Ishikawa (cell line): ENCODE data around the gene PIK3C2B.

ENCODE experiments used
- CEBPB ChIP-seq: IDR thresholded peaks from 2 replicates; pipeline ENCODE4 v1.6.1; 2012
- CREB1 ChIP-seq: IDR thresholded peaks from 2 replicates; pipeline ENCODE4 v1.6.1; 2012; ENCODE audit warnings: low read depth
- EGR1 ChIP-seq: IDR thresholded peaks from 2 replicates; pipeline ENCODE4 v1.6.1; 2012
- EP300 ChIP-seq: IDR thresholded peaks from 2 replicates; pipeline ENCODE4 v1.6.1; 2012; ENCODE audit warnings: borderline replicate concordance
- FOXM1 ChIP-seq: IDR thresholded peaks from 2 replicates; pipeline ENCODE4 v1.6.1; 2012; ENCODE audit warnings: low read depth, borderline replicate concordance
- MAX ChIP-seq: IDR thresholded peaks from 2 replicates; pipeline ENCODE4 v1.6.1; 2012
- NFIC ChIP-seq: IDR thresholded peaks from 2 replicates; pipeline ENCODE4 v1.6.1; 2012
- RAD21 ChIP-seq: IDR thresholded peaks from 2 replicates; pipeline ENCODE4 v1.6.1; 2012; ENCODE audit warnings: low read depth
- REST ChIP-seq: IDR thresholded peaks from 2 replicates; pipeline ENCODE4 v1.6.1; 2012; ENCODE audit warnings: low read depth, mild to moderate bottlenecking
- TAF1 ChIP-seq: IDR thresholded peaks from 2 replicates; pipeline ENCODE4 v1.6.1; 2012; ENCODE audit warnings: low read depth, mild to moderate bottlenecking
- TCF12 ChIP-seq: IDR thresholded peaks from 2 replicates; pipeline ENCODE4 v1.6.1; 2012; ENCODE audit warnings: low read depth
- TEAD4 ChIP-seq: IDR thresholded peaks from 2 replicates; pipeline ENCODE4 v1.6.1; 2012
- USF1 ChIP-seq: IDR thresholded peaks from 2 replicates; pipeline ENCODE4 v1.6.1; 2012
- YY1 ChIP-seq: IDR thresholded peaks from 2 replicates; pipeline ENCODE4 v1.6.1; 2012; ENCODE audit warnings: low read depth
- ZBTB7A ChIP-seq: IDR thresholded peaks from 2 replicates; pipeline ENCODE4 v1.6.1; 2012; ENCODE audit warnings: low read depth

PIK3C2B gene

GRCh38 chr1:204514828-204515227 is 20.2 kb upstream of the PIK3C2B start:
- TF ChIP-seq EGR1 (no peak), MAX (no peak), TEAD4 (no peak), REST (no peak), NFIC (no peak)

GRCh38 chr1:204513117-204513716 is 18.6 kb upstream of the PIK3C2B start:
- no peak for TF ChIP-seq TCF12
- no peak for TF ChIP-seq EGR1
- TF ChIP-seq NFIC: no peak
- TF ChIP-seq CEBPB: no peak
- TF ChIP-seq CREB1: no peak
- TF ChIP-seq TEAD4: no peak
- TF ChIP-seq MAX: no peak
- TF ChIP-seq USF1: no peak
- TF ChIP-seq ZBTB7A: no peak
- TF ChIP-seq RAD21: no peak
- no peak for TF ChIP-seq REST

- TF ChIP-seq FOXM1: no peak
- no peak for TF ChIP-seq REST
- TF ChIP-seq MAX: no peak
- TF ChIP-seq YY1: no peak
- no peak for TF ChIP-seq TCF12
- TF ChIP-seq ZBTB7A: no peak
- no peak for TF ChIP-seq TEAD4
- no peak for TF ChIP-seq NFIC
- TF ChIP-seq CEBPB: no peak
- no peak for TF ChIP-seq EGR1
- TF ChIP-seq EP300: no peak
Observed at GRCh38 chr1:204511366-204511765, 16.8 kb upstream of the PIK3C2B start.

- TF ChIP-seq MAX: no peak
- no peak for TF ChIP-seq TAF1
- no peak for TF ChIP-seq TCF12
- no peak for TF ChIP-seq YY1
- no peak for TF ChIP-seq USF1
- no peak for TF ChIP-seq EP300
- TF ChIP-seq RAD21: no peak
- TF ChIP-seq CREB1: no peak
- no peak for TF ChIP-seq CEBPB
- no peak for TF ChIP-seq FOXM1
- TF ChIP-seq NFIC: no peak
- TF ChIP-seq EGR1: no peak
- TF ChIP-seq TEAD4: no peak
- TF ChIP-seq REST: no peak
- TF ChIP-seq ZBTB7A: no peak
Observed at GRCh38 chr1:204509186-204509635, 14.6 kb upstream of the PIK3C2B start.
